Central memory CD8-positive, alpha-beta T cell (primary cell): ENCODE measurements around the gene KRT2.

Source experiments
- ATAC-seq: fragments of 150-1000 bp; cut with Tn5 transposase; replicated peaks from 2 replicates; pipeline ENCODE4 v1.10.0; 2022; ENCODE audit warnings: mild to moderate bottlenecking, moderate FRiP score, moderate number of reproducible peaks; ENCODE audit not compliant: poor library complexity, severe bottlenecking; ENCODE audit errors: extremely low read depth
- DNase-seq, 2 donors: peaks; one replicate each; pipeline ENCODE4 v3.0.0; 2021; ENCODE audit warnings: low spot score in 2 of 2
- H3K27ac Mint-ChIP-seq: one replicate; pipeline ENCODE4 v1.8.0; 2022; ENCODE audit warnings: low read depth, mild to moderate bottlenecking, moderate library complexity, mixed read lengths
- H3K27me3 Mint-ChIP-seq: one replicate; pipeline ENCODE4 v1.8.0; 2022; ENCODE audit warnings: mixed read lengths
- H3K36me3 Mint-ChIP-seq: one replicate; pipeline ENCODE4 v1.8.0; 2022; ENCODE audit warnings: mild to moderate bottlenecking, moderate library complexity, mixed read lengths; ENCODE audit not compliant: insufficient read depth
- H3K4me1 Mint-ChIP-seq: one replicate; pipeline ENCODE4 v1.8.0; 2022; ENCODE audit warnings: mixed read lengths
- H3K4me3 Mint-ChIP-seq: one replicate; pipeline ENCODE4 v1.8.0; 2022; ENCODE audit warnings: mild to moderate bottlenecking, moderate library complexity, mixed read lengths
- H3K9me3 Mint-ChIP-seq: one replicate; pipeline ENCODE4 v1.8.0; 2022; ENCODE audit warnings: mixed read lengths

KRT2 gene

GRCh38 chr12:52643233-52644077, 8.6 kb downstream of the KRT2 start:
- Mint-ChIP-seq H3K9me3 (no peaks in the 10 kb centered on the region), H3K27ac (peak overlapping the region; percentile 99), H3K36me3 (peaks cover 7% of the 10 kb centered on the region), H3K4me1 (peaks cover 71% of the 10 kb centered on the region), H3K4me3 (no peak overlapping the region), H3K27me3 (no peaks in the 10 kb centered on the region)
- no peak for ATAC-seq
- no peak for DNase-seq

DNA sequence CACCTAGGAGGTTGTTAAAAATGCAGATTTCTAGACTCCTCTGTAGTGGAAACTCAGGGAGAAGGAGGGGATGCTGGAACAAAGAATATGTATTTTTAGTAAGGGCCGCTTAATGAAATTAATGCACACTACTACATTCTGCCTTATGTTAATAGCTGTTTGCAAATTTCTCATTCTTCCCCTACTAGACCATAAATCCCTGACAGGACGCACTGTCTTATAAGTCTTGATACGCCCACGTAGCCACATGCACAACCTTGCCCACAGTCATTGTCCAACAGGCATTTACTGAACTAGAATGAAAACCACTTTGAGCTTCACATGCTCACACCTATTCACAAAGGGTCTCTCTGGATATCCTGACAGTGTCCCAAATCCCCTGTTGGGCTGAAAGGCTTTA, 10.5 kb downstream of the KRT2 start:
- H3K9me3 Mint-ChIP-seq = no peaks in the 10 kb centered on the region
- H3K36me3 Mint-ChIP-seq = peaks cover 7% of the 10 kb centered on the region
- H3K4me1 Mint-ChIP-seq = peaks cover 57% of the 10 kb centered on the region
- no peak for ATAC-seq
- peak overlapping the region; percentile 60 for H3K27ac Mint-ChIP-seq
- peak; percentile 2 to 10 for DNase-seq
- H3K27me3 Mint-ChIP-seq = no peaks in the 10 kb centered on the region
- peak overlapping the region; percentile 28 for H3K4me3 Mint-ChIP-seq

- ATAC-seq = no peak
- Mint-ChIP-seq H3K27me3 (no peaks in the 10 kb centered on the region), H3K9me3 (no peaks in the 10 kb centered on the region), H3K4me3 (no peak overlapping the region), H3K36me3 (peaks cover 2% of the 10 kb centered on the region), H3K27ac (no peak overlapping the region), H3K4me1 (peaks cover 44% of the 10 kb centered on the region)
- DNase-seq = no peak
Measured at GRCh38 chr12:52637299-52637698, 14.7 kb downstream of the KRT2 start.

DNA sequence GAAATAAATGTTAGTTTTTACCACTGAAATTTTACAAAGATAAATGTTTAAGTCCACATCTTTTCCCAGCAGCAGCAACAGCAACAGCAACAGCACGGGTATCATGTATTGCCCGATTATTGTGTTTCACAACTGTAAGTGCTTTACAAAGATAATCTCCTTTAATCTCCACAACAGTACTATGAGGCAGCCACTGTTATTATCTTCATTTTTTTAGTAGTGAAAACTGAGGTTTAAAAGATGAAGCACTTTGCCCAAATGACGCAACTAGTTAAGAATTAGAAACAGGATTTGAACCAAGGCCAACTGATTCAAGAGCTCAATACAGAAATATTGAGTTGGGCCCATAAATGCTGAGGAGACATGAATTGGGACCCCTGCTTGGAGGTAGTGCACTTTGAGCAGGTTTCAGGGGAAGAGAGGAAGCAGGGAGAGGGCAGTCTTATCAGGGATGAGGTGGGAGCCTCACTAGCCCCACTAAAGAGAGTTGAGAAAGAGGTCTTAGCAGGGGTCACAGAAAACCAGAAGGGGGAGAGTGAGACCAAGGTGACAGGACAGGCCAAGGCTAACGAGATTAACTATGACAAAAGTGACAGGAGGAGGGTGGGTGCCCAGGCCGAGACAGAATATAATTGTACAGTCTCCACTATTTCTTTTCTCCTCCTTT, 15.3 kb downstream of the KRT2 start:
- Mint-ChIP-seq H3K4me1 (peaks cover 43% of the 10 kb centered on the region), H3K27me3 (no peaks in the 10 kb centered on the region), H3K27ac (no peak overlapping the region), H3K9me3 (no peaks in the 10 kb centered on the region), H3K36me3 (peaks cover 2% of the 10 kb centered on the region), H3K4me3 (no peak overlapping the region)
- no peak for ATAC-seq
- DNase-seq = no peak

GRCh38 chr12:52636189-52636588, 15.8 kb downstream of the KRT2 start:
- DNase-seq (peak in 1 of 2 donors; percentile 9), ATAC-seq (peak; percentile 67)
- Mint-ChIP-seq H3K4me3 (no peak overlapping the region), H3K27ac (no peak overlapping the region), H3K9me3 (no peaks in the 10 kb centered on the region), H3K27me3 (no peaks in the 10 kb centered on the region), H3K36me3 (peaks cover 2% of the 10 kb centered on the region), H3K4me1 (peaks cover 38% of the 10 kb centered on the region)

DNA sequence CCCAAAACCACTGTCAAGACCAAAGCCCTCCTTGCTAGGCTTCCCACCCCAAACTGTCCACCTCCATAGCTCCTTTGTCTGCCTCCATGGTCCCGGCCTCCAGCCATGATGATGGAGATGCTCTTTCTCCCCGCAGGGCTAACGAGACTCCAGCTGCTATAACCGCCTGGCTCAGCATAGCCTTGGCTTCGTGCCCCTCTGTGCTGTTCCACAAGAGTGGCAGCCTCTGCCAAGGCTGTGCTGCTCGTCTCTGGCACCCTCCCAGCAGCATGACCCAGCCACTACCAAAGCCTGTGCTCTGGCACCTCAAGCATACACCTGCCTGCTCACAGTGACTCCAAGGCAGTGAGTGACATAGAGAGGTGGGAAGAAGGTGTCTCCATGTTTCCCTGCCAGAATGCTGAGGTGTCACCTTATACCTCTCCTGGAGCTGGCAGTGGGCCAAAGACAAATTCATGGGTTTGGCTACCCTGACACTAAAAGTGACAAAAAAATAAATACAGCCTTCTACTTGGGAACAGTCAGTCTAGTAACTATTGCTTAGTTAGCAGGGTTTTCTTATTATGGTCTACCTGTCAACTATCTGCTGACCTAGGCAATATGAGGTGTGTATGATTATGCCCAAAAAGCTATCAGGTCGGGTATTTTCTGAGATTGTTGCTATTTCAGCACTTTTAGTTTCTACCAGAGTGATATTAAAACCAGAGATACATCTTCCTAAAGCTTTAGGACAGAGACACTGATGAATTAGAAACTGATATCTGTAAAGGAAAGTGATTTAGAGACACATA, 17.6 kb downstream of the KRT2 start:
- ATAC-seq (no peak), DNase-seq (no peak)
- Mint-ChIP-seq H3K27me3 (no peaks in the 10 kb centered on the region), H3K4me3 (no peak overlapping the region), H3K27ac (no peak overlapping the region), H3K36me3 (peaks cover 2% of the 10 kb centered on the region), H3K9me3 (no peaks in the 10 kb centered on the region), H3K4me1 (peaks cover 52% of the 10 kb centered on the region)

DNA sequence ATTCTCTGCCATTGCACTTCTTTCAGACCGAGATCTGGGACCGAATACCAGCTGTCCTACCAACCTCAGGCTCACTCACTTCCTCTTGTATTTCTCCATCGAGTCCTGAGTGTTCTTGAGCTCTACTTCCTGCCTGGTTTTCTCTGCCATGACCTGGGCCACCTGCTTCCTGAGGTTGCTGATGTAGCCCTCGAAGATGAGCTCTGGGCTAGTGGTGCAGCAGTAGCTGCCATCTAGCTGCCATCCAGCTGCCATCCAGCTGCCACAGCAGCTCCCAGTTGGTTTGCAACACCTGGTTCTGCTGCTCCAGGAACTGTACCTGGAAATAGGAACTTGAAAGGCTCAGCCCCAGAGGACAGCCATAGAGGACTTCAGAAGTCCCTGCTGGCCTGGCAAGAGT, 18.6 kb downstream of the KRT2 start:
- Mint-ChIP-seq H3K9me3 (no peaks in the 10 kb centered on the region), H3K4me3 (no peak overlapping the region), H3K27me3 (no peaks in the 10 kb centered on the region), H3K36me3 (peaks cover 2% of the 10 kb centered on the region), H3K4me1 (peaks cover 55% of the 10 kb centered on the region), H3K27ac (no peak overlapping the region)
- DNase-seq = peak in 1 of 2 donors; percentile 9
- ATAC-seq = peak; percentile 44

DNA sequence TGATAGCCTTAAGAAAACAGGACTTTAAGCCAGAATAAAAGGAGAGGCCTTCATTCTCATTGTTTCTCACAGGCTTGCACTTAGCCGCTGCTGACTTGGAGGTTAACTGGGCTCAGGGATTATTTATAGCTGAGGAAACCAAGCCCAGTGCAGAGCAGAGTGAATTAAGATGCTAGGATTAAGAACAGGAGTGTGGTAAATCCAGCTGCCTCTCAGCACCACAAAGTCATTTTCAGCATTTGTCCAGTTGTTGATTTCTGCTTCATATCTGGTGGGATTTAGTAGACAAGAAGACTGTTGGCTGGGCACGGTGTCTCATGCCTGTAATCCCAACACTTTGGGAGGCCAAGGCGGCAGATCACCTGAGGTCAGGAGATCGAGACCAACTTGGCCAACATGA, 19.4 kb downstream of the KRT2 start:
- Mint-ChIP-seq H3K9me3 (no peaks in the 10 kb centered on the region), H3K27me3 (no peaks in the 10 kb centered on the region), H3K36me3 (peaks cover 2% of the 10 kb centered on the region), H3K27ac (peak overlapping the region; percentile 58), H3K4me3 (no peak overlapping the region), H3K4me1 (peaks cover 57% of the 10 kb centered on the region)
- DNase-seq (peak in 1 of 2 donors; percentile 3), ATAC-seq (no peak)

DNA sequence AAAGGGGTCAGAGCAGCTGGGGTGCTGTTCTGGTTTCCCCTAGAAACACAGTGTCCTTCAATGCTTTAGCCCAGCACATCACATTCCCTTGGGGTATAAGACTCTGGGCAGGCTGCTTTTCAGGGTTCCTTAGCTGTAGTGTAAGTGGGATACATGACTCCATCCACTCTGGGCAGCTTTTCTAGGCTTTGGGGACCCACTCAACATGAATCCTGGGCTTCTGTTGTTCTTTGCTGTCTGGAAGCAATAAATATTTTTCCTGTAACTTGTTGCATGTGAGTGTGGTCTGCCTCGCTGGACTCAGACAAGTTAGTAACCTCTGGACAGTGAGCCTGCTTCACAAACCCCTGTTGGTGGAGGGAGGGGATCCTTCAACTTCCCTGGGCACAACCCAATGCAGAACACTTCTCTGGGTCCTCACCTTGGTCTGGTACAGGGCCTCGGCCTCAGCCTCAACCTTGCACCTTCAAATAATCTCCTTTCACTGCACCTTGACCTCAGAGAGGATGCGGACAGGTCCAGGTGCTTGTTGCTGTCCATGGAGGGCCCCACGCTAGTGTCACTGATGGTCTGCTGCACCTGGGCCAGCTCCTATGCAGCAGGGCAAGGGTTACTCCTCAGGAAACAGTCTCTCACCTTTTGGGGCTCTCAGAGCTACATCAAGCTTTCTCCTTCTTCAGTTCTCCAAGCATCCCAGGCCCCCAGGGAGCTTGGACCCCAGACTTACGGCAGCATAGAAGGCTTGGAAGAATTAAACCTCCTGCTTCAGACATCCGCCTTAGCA, 20.1 kb downstream of the KRT2 start:
- peaks cover 60% of the 10 kb centered on the region for H3K4me1 Mint-ChIP-seq
- H3K9me3 Mint-ChIP-seq = no peaks in the 10 kb centered on the region
- H3K27ac Mint-ChIP-seq = peak overlapping the region; percentile 58
- H3K4me3 Mint-ChIP-seq = no peak overlapping the region
- no peak for DNase-seq
- H3K27me3 Mint-ChIP-seq = no peaks in the 10 kb centered on the region
- H3K36me3 Mint-ChIP-seq = peaks cover 2% of the 10 kb centered on the region
- no peak for ATAC-seq

GRCh38 chr12:52631264-52631663, 20.7 kb downstream of the KRT2 start:
- H3K36me3 Mint-ChIP-seq = peaks cover 2% of the 10 kb centered on the region
- no peaks in the 10 kb centered on the region for H3K27me3 Mint-ChIP-seq
- H3K4me3 Mint-ChIP-seq = no peak overlapping the region
- H3K9me3 Mint-ChIP-seq = no peaks in the 10 kb centered on the region
- no peak for ATAC-seq
- peaks cover 56% of the 10 kb centered on the region for H3K4me1 Mint-ChIP-seq
- DNase-seq = peak in 1 of 2 donors; percentile 5
- H3K27ac Mint-ChIP-seq = peak overlapping the region; percentile 56

- Mint-ChIP-seq H3K9me3 (no peaks in the 10 kb centered on the region), H3K36me3 (no peaks in the 10 kb centered on the region), H3K4me1 (peaks cover 52% of the 10 kb centered on the region), H3K4me3 (peak overlapping the region; percentile 34), H3K27me3 (no peaks in the 10 kb centered on the region), H3K27ac (peak overlapping the region; percentile 56)
- DNase-seq = no peak
- ATAC-seq = no peak
Measured at GRCh38 chr12:52630599-52631200, 21.3 kb downstream of the KRT2 start.
